HG03571 (cell line): Measurements from ENCODE around the gene ANKH.
A peak's percentile ranks its signal among the peaks of the same experiment; 100 is the strongest.
"Not testable (repeated sequence)": the region's sequence is repeated elsewhere in the genome, so short reads cannot be mapped to it uniquely, and the experiment has no call there.

Experiments used
- ATAC-seq: cut with Tn5 transposase; IDR thresholded peaks from one replicate; pipeline ENCODE4 v1.9.1; 2021; ENCODE audit not compliant: unreplicated experiment

The ANKH gene

GRCh38 chr5:14830210-14831005 lies 41.2 kb downstream of the ANKH start:
- no peak for ATAC-seq

GRCh38 chr5:14829396-14829795 lies 42.2 kb downstream of the ANKH start:
- ATAC-seq: no peak

DNA sequence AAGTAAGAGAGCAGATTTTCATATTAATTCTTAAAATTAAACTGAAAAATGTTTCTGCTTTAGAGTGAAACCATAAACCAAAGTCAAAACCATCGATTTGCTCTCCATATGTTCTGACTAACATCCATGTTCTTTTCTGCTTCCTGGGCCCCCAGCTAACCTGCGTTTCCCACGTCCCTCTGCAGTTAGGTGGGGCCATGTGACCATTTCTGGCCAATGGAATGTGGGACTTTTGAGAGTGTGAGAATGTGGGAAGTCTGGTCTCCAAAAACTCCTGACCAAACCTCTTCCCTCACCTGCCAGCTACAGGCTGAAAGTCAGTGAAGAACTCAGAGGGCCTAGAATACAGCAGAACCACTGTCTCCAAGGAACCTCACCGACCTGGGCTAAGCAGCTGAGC lies 44.9 kb downstream of the ANKH start:
- ATAC-seq: no peak

DNA sequence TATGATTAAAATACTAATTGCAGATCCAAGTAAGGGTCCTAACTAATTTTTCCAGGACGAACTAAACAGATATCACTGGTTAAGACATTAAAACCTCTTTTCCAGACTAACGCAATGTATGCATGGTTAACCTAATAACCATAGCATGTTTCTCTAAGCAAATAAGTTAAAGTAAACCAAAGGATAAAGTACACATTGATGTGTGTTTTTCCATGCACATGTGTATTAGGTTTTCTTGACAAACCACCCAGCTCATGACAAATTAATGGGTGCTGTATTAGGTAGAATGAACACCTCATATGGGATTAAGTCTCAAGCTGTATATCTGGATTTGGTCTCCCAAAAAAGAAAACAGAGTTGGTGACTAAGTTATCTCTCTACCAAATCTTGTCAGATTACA lies 45.6 kb downstream of the ANKH start:
- no peak for ATAC-seq

GRCh38 chr5:14824499-14824898 lies 47.1 kb downstream of the ANKH start:
- no peak for ATAC-seq

- ATAC-seq: no peak
Measured at GRCh38 chr5:14821100-14821845, 50.3 kb downstream of the ANKH start.

DNA sequence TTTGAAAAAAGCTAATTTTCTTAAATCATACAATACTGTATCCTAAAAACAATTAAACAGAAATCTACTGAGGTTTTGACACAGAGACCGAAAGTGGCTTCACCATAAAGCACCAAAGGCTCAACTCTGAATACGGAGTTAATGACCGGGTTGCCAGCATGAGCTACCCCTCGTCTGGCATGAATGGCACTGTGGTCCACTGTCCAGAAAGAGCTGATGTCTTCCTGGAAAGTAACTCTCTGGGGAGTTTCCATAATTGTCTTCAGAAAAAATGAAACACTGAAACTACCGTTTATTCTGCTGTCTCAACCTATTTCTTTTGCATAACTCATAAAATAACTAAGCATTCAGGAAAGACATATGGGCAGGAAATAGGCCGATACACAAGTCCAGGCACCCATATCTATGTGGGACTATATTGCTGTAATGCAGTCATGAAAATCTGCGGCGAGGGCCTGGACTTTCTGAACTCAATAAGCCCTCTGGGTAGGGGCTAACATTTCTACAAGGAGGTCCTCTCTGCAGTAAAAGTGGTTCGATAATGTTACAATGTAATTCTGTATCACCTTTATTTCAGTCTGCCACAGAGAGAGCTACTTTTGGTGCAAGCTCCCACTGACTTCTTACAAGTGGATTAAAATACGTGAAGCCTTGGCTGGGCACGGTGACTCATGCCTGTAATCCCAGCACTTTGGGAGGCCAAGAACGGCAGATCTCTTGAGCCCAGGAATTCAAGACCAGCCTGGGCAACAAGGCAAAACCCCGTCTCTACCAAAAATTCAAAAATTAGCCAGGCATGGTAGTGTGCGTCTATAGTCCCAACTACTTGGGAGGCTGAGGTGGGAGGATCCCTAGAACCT lies 52.4 kb downstream of the ANKH start:
- ATAC-seq: no peak

GRCh38 chr5:14817762-14818136 lies 53.8 kb downstream of the ANKH start:
- not testable (repeated sequence) for ATAC-seq

GRCh38 chr5:14816999-14817761 lies 54.4 kb downstream of the ANKH start:
- ATAC-seq: no peak

DNA sequence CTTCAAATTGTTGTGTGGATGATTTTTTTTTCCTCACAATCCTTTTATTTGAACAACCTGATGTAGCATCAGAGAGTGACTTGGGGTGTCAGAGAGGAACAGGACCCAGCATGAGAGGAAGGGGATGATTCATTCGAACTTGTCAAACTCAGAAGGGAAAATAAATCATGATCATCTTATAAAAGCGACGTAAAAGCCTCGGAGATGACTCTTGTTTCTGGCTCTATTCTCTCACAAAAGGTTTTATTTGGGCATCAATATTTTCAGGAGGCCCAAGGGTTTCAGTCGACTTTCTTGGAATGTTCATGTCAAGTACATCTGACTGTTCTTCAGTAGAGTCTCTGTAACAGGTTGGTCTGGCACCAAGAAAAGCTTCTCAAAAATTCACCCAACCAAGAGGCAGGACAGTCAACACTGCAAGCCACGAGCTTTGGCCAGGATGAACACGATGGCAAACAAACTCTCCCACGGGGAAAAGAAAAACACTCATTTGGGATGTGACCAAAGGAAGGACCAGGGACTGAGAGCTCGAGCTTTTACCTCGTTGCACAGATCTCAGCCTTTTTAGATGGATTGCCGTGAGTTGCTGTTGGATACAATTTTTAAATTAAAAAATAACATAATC lies 55.1 kb downstream of the ANKH start:
- ATAC-seq: no peak

DNA sequence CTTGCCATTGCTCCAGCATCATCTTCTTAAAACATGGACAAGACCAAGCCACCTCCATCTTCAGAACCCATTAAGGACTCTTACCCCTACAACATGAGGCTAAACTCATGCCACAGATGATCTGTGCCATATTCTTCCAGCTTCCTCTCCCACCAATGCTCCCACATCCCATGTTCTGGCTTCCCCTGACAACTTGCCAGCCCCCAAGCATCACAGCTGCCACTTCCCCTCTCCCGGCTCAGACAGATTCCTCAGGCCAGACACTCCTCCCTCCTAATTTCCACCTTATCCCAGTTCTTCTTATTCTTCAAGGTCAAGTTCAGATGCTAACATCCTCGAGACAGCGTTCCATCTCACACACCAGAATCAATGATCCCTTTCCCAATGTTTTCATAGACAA lies 57.8 kb downstream of the ANKH start:
- ATAC-seq: no peak

DNA sequence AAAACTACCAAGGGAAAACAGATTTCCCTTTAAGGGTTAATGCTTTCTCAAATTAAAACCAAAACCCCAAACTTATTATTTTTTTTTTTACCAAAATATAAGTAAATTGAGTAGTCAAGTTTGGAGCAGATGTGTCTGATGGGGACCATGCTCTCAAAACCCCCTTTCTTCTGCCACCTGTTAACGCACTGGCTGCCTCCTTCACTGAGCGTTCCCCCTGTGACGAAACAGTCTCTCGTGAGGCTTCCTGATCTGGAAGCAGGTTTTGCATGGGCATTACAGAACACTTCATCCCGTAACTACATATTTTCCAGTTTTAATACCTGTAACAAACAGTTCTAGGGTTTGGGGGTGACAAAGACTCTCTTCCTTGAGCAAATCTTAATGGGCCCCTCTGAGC lies 59.4 kb downstream of the ANKH start:
- no peak for ATAC-seq

DNA sequence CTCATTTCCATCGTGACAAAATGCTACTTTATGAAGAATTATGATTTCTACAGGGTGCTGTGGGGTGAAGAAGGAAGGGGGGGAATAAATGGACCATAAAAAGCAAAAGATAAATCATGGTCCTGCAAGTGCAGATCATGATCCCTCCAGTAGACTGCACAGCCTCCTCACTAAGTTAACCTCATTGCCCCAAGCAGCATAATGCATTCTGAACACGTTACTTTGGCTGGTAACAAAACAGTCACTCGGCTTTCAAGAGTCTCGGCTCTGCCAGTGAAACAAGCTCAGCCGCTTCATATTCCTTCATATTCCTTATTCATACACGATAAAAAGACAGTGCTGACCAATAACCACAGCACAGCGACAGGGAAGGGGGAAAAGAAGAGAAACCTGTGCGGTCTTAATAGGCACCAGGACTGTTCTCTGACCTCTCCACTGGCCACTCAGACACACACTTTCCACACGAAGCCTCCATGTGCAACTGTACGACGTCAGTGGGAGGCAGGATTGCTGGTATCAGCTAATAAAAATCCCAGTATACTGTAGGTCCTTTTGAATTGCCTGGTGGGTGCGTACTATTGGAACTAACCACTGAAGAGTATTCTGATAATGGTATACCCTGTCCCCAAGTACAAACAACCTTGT lies 60.5 kb downstream of the ANKH start:
- no peak for ATAC-seq

DNA sequence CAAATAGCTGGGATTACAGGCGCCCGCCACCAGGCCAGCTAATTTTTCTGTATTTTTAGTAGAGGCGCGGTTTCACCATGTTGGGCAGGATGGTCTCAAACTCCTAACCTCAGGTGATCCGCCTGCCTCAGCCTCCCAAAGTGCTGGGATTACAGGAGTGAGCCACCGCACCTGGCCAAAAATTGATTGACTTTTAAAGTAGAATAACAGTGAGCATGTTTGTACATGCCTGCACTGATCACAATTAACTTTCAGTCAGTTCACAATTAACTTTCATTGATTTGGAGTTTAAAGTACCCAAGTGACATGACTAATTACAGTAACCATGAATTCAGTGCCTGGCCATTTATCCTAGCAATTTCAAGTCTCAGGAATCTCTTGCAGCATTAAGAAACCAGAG lies 61.3 kb downstream of the ANKH start:
- ATAC-seq: no peak

- peak; percentile 98 for ATAC-seq
Measured at GRCh38 chr5:14809369-14810155, 62.0 kb downstream of the ANKH start.

DNA sequence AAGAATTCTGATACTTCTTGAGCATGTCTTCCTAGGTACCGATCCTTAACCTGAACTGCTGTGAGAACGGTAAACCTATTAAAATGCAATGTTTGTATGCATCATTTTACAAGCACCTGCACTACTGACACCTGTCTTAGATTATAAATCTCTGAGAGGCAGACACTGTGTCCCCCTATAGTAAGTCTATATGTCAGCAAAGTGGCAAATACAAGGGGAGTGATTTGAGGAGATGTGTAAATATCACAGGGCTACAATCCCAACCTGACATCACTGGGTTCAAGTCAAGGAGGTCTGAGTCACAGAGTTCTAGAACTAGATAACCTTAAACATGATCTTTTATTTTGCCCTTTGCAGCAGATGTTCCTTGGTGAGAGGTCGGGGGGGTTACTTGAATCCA lies 64.1 kb downstream of the ANKH start:
- ATAC-seq: no peak

- no peak for ATAC-seq
Measured at GRCh38 chr5:14806456-14806855, 65.1 kb downstream of the ANKH start.

DNA sequence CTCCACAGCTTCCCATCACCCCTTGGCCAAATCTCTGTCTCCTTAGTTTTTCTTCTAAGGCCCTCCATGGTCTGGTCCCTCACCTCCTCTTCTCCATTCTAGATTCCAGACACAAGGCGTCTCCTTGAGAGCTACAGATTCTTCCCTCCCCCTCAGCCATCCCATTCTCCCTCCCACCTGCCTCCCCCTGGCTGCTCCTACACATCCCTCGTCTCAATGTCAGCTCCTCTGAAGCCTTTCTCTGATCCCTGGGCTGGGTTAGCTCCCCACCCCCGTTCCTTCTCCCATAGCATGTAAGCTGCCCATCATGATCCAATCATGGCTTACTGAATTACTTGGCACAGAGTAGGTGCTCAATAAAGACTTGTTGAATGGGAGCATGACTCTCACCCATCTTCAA lies 69.0 kb downstream of the ANKH start:
- no peak for ATAC-seq

- ATAC-seq: no peak
Measured at GRCh38 chr5:14801792-14802191, 69.8 kb downstream of the ANKH start.
